Urinary bladder (tissue), 4 donors: ENCODE data around the gene UNKL. TPM values are rescaled to one million over a fixed set of nuclear protein-coding genes. Genes with fewer than 3 reads are reported as not detected.
"Not testable (repeated sequence)": the region's sequence is repeated elsewhere in the genome, so short reads cannot be mapped to it uniquely, and the experiment has no call there.

Experiments
- DNase-seq: peaks from one replicate; pipeline ENCODE4 v3.0.0-alpha.2; 2015; ENCODE audit errors: extremely low spot score
- H3K27ac ChIP-seq: one replicate; pipeline ENCODE4 v1.5.1; 2013; ENCODE audit warnings: low read depth, mild to moderate bottlenecking, moderate library complexity
- H3K36me3 ChIP-seq: one replicate; pipeline ENCODE4 v1.6.1; 2013; ENCODE audit warnings: mild to moderate bottlenecking, moderate library complexity; ENCODE audit not compliant: insufficient read depth
- H3K4me1 ChIP-seq: one replicate; pipeline ENCODE4 v1.6.1; 2013; ENCODE audit warnings: mild to moderate bottlenecking, moderate library complexity; ENCODE audit not compliant: insufficient read depth
- H3K4me3 ChIP-seq: one replicate; pipeline ENCODE4 v1.5.1; 2013; ENCODE audit warnings: low read depth, low read length
- WGBS: extraction: QIAGEN DNeasy Blood & Tissue Kit; methylation state at CpG from one replicate; pipeline ENCODE4 v1.1.7; 2013; 5-methylcytosine and 5-hydroxymethylcytosine counted together
- polyA plus RNA-seq: library from polyadenylated mRNA; stranded (reverse); fragments of 200-250 nt; gene quantifications from one replicate; pipeline ENCODE4 v1.2.3, GENCODE V29; 2013
- total RNA-seq: library from RNA; depleted of rRNA; stranded (reverse); fragments of >200 nt; gene quantifications from one replicate; pipeline ENCODE4 v1.2.3, GENCODE V29; 2014
- donor health status: healthy with polysubstance abuse.
- donor health status: healthy.

The UNKL gene
- total and polyA plus RNA-seq, 2 donors = 11.2 to 18.7 TPM

DNA sequence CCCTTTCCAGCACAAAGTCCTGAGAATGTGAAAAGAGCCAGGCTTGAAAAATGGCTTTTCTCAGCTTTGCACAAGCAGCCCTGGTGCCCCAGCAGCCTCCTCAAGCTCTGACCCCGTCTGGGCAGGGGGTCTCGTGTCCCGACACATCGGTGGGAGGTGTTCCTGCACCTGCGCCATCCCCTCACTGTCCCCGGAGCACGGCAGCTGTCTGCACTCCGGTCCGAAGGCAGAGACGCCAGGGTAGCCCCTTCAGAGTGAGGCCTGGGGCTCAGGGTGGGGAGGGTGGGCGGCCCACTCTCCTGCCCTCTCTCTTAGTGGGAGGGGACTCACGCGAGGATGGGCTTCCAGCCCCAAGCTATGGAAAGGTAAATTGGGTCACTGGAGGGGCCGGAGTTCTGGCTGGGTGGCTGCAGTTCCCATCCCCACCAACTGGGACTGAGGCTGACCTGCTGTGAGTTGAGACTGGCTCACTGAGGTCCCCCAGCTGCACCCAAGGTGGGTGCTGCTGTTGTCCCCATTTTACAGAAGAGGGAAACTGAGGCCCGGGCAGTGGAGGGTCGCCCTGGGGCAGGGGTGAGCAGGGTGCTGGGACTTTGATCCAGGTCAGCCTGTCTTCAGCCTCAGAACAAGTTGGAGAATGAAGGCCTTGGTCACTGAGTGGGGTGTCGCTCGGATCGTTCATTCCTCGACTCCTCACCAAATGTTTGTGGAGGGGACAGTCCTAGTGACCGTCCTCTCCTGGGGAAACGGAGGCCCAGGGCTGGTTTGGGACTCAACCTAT, 83.4 kb downstream of the UNKL start:
- Histone ChIP-seq H3K4me3 (peak overlapping the region; percentile 8), H3K27ac (no peak overlapping the region), H3K4me1 (no peaks in the 10 kb centered on the region), H3K36me3 (no peaks in the 10 kb centered on the region)
- WGBS = 48% methylated on average over 22 of the region's 22 CpGs
- no peak for DNase-seq

DNA sequence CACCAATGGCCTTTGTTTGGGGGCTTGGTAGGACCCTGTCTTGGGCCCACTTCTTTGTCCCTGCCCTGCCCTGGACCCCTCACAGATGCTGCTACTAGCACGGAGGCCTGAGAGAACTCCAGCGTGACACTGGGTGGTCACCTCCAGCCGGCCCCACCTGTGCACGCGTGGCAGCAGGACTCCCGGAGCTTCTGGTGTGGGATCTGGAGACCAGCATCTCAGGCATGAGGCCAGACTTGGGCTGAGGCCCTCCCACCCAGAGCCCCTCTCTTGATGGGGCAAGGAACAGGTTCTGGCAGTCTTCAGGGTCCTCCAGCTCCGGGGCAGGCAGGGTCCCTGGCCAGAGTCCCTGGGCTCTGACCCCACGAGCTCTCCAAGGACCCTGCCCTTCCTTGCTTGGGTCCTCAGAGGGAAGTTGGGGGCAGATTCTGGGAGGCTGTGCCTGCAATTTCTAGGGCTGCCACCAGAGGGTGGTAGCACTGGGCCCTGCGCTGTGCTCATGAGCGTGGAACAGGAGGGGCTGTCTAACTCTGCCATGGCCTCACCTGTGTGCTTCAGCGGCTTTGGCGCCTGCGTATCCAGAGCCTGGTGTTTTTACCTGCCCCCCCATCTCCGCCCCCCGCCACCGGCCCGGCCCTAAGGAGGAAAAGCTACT, 84.1 kb downstream of the UNKL start:
- DNase-seq = no peak
- 70% methylated on average over 17 of the region's 17 CpGs for WGBS
- H3K4me3 ChIP-seq = no peak overlapping the region
- H3K36me3 ChIP-seq = no peaks in the 10 kb centered on the region
- H3K27ac ChIP-seq = no peak overlapping the region
- no peaks in the 10 kb centered on the region for H3K4me1 ChIP-seq

DNA sequence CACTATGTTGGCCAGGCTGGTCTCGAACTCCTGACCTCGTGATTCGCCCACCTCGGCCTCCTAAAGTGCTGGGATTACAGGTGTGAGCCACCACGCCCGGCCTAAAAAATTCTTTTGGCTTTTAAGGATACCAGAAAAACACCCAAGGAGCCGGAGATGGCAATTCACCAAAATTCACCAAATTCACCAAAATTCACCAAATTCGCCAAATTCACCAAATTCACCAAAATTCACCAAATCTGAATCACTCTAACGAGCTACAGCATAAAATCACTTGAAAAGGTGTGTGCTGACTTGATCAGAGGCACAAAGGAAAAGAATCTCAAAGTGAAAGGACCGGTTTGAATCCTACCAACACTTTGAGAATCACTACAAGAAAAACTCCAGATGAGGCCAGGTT, 85.5 kb downstream of the UNKL start:
- 93% methylated on average over 10 of the region's 10 CpGs for WGBS
- H3K27ac ChIP-seq, H3K36me3 ChIP-seq, H3K4me3 ChIP-seq, DNase-seq, H3K4me1 ChIP-seq: not testable (repeated sequence)

DNA sequence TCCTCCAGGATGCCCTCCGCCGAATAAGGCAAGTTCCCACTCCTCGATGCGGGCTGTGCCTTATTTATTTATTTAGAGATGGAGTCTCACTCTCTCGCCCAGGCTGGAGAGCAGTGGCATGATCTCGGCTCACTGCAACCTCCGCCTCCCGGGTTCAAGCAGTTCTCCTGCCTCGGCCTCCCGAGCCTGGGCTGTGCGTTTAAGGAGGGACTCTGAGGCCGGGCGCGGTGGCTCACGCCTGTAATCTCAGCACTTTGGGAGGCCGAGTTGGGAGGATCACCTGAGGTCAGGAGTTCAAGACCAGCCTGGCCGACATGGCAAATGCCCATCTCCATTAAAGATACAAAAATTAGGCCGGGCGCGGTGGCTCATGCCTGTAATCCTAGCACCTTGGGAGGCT, 86.4 kb downstream of the UNKL start:
- 88% methylated on average over 20 of the region's 20 CpGs for WGBS
- not testable (repeated sequence) for DNase-seq

DNA sequence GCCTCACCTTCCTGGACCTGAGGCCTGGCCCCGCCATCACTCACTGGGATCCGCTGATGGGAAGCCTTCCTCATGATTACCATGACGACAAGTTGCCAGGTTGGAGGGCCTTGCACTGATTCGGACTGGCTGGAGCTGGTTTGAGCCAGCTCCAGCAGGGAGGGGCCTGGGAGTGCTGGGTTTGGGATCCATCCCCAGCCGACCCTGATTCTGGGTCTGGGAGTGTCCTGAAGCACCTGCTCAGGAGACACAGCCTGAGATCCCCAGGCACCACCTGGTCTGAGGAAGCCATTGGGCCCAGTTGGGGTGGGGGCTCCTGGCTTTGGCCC, 86.9 kb downstream of the UNKL start:
- no peak for DNase-seq
- Histone ChIP-seq H3K36me3 (peaks cover 2% of the 10 kb centered on the region), H3K4me1 (no peaks in the 10 kb centered on the region), H3K4me3 (no peak overlapping the region), H3K27ac (no peak overlapping the region)
- WGBS = 55% methylated on average over 5 of the region's 5 CpGs

More for the DNA sequence above, 86.4 kb downstream of the UNKL start:
- not testable (repeated sequence) for H3K27ac ChIP-seq, H3K4me1 ChIP-seq, H3K36me3 ChIP-seq, H3K4me3 ChIP-seq

DNA sequence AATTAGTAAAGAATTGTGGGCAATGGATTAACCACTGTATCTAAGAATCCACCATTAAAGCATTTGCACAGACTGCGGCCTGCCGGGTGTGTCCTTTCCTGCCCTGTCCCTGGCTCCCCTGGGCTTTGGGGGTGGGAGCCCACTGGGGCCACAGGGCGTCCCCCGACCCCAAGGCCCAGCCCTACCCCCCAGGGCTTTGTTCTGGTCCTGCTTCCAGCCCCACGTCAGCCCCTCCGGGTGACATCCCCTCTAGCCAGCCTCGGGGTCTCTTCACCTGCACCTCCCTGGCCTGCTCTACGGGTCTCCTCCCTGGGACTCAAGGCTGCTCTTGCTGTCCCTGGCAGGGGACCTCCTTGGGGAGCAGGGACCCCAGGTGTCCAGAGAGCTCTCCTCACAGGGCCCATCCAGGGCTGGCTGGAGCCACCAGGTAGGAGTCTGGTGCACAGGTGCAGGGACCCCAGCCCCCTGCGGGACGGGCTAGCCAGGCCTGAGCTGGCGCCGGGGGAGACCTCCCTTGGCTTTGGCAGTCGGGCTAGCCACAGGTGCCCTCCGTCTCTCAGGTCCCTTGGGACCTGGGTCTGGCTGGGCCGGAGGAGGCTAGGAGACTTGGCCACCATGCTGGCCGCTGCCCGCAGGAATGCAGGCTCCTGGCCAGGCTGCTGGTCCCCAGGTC, 87.4 kb downstream of the UNKL start:
- no peak for DNase-seq
- H3K36me3 ChIP-seq = peaks cover 2% of the 10 kb centered on the region
- 79% methylated on average over 17 of the region's 17 CpGs for WGBS
- no peak overlapping the region for H3K4me3 ChIP-seq
- no peak overlapping the region for H3K27ac ChIP-seq
- H3K4me1 ChIP-seq = no peaks in the 10 kb centered on the region

DNA sequence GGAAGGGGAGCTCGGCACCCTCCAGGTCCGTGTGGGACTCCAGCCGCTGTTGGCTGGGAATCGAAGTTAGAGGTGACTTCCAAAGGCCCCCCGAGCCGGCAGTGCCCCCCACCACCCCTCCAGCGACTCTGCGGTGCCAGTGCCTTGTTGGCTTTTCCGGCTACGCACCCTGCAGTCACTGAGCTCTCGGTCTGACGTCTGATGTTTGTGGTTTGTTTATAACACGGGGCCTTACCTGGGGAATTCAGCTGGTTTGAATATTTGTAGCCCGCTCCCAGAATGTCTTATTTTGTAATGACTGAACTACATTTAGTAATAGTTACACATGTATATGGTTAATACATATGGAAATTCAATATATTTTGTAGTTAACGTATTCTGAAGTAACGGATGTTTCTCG, 88.1 kb downstream of the UNKL start:
- no peaks in the 10 kb centered on the region for H3K4me1 ChIP-seq
- no peak overlapping the region for H3K4me3 ChIP-seq
- no peak for DNase-seq
- WGBS = 61% methylated on average over 17 of the region's 17 CpGs
- H3K36me3 ChIP-seq = peaks cover 2% of the 10 kb centered on the region
- no peak overlapping the region for H3K27ac ChIP-seq

DNA sequence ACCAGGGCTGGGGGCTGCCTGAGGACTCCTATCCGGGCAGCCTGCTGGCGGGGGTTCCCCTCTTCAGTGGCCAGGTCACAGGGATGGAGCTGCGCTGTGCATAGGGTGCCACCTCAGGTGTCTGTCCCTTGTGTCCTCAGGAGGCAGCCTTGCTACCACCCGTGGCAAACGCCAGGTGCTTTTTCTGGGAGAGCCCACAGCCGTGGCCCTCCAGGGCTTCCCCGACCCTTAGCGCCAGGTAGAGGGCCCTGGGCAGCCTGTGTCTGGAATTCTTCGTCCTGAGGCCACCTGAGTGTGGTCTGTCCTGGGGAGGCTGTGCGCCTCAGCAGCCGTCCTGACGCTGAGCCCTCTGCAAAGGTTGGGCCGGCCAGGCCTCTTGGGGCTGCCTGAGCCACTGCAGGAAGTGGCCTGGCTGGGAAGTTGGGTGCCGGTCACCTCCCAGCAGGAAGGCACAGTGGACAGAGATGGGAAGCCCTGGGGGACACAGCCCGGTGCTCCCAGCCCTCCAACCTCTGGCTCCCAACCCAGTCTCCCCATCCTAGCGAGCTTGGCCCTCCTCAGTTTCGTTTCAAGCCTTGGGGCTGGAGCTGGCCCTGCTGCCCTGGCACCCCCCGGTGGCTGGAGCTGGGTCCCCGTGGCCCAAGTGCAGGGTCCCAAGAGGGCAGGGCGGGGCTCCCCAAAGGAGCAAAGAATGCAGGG, 88.7 kb downstream of the UNKL start:
- H3K4me1 ChIP-seq = no peaks in the 10 kb centered on the region
- DNase-seq = no peak
- H3K4me3 ChIP-seq = no peak overlapping the region
- peaks cover 6% of the 10 kb centered on the region for H3K36me3 ChIP-seq
- 65% methylated on average over 20 of the region's 20 CpGs for WGBS
- H3K27ac ChIP-seq = no peak overlapping the region

DNA sequence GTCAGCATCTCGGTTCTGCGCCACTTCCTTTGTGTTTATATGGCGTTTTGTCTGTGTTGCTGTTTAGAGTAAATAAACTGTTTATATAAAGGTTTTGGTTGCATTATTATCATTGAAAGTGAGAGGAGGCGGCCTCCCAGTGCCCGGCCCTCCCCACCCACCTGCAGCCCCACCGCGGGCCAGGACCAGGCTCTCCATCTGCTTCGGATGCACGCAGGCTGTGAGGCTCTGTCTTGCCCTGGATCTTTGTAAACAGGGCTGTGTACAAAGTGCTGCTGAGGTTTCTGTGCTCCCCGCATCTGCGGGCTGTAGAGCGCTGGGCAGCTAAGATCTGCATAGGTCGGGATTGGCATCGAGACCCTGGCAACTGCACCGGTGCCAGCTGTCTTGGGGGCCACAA, 89.2 kb downstream of the UNKL start:
- H3K27ac ChIP-seq = no peak overlapping the region
- H3K4me1 ChIP-seq = no peaks in the 10 kb centered on the region
- H3K4me3 ChIP-seq = no peak overlapping the region
- peaks cover 10% of the 10 kb centered on the region for H3K36me3 ChIP-seq
- DNase-seq = no peak
- WGBS = 84% methylated on average over 15 of the region's 15 CpGs

DNA sequence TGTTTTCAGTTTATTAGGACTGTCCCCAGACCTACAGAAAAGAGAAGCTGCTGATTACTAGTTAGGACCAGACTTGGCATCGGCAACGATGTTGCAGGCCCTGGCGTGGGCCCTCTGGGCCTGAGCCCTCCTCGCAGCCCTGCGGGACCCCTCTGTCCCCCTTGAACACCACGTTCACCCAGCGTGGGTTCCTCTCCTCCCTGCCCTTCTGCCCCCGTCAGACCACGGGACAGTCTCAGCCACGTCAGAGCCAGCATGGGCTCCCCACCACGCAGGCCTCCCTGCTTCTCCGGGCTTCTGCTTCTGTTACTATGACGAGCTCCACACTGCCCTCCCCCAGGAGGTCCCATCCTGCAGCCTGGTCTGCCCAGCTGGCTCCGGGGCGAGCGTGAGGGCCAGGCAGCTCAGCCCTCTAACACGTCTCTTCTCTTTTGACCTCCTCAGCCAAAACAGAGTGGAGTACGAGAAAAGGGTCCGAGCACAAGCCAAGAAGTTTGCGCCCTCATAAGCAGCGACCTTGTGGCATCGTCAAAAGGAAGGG, 90.1 kb downstream of the UNKL start:
- peaks cover 10% of the 10 kb centered on the region for H3K36me3 ChIP-seq
- no peak overlapping the region for H3K27ac ChIP-seq
- no peak for DNase-seq
- WGBS = 82% methylated on average over 22 of the region's 22 CpGs
- H3K4me1 ChIP-seq = no peaks in the 10 kb centered on the region
- H3K4me3 ChIP-seq = no peak overlapping the region

DNA sequence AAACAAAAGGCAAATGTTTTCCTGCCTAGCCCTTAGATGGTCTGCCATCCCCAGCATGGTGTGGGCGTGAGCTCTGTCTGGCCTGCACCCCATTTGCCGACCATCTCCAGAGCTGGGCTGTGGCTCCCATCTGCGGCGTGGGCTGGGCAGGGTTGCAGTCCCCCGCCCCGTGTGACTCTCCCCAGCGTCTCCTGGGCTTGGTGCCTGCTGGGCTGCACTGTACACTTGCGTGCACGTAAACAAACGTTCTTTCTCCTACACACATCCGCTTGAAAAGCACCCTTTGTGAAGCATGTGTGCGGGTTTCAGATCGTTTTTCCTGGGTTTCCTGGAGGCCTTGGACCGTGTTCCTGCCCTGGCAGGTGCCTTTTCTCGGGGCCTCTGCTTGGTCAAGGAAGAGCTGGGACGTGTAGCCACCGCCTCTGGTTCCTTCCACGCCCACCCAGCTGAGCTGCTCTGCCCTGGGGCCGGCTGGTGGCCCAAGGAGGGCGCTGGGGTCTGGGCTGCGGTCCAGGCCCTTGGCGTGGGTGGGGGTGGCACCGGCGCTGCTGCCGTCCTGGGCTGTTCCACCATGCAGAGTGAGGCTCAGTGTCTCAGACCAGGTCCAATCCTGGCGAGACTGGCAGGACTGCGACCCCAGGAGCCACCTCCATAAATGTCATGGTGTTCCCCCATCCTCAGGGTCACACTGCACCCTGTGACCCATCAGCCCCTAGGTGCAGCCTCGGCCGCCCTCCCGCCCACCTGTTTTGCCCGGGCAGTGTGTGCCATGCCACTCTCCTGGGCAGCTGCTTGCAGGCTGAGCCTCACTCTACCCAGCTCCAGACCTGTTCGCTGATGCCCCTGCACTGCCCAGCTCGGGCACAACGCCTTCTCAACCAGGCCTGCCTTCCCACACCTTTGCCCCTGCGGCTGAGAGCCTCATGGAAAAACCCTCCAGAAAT, 90.9 kb downstream of the UNKL start:
- H3K4me3 ChIP-seq = no peak overlapping the region
- no peak overlapping the region for H3K27ac ChIP-seq
- no peak for DNase-seq
- H3K36me3 ChIP-seq = peaks cover 10% of the 10 kb centered on the region
- WGBS = 81% methylated on average over 35 of the region's 35 CpGs
- H3K4me1 ChIP-seq = no peaks in the 10 kb centered on the region

DNA sequence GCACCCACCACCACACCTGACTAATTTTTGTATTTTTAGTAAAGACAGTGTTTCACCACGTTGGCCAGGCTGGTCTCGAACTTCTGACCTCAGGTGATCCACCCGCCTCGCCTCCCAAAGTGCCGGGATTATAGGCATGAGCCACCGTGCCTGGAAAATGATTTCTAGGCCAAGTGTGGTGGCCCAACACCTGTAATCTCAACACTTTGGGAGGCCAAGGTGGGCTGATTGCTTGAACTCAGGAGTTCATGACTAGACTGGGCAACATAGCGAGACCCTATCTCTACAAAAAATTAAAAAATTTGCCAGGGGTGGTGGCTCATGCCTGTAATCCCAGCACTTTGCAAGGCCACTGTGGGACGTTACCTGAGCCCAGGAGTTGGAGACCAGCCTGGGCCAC, 92.1 kb downstream of the UNKL start:
- 96% methylated on average over 8 of the region's 8 CpGs for WGBS
- H3K4me3 ChIP-seq = no peak overlapping the region
- no peak for DNase-seq
- no peak overlapping the region for H3K27ac ChIP-seq
- no peaks in the 10 kb centered on the region for H3K4me1 ChIP-seq
- H3K36me3 ChIP-seq = peaks cover 16% of the 10 kb centered on the region
